Suprapubic skin (tissue), 4 donors: ENCODE results near the gene NDUFS8. TPM values are rescaled to one million over a fixed set of nuclear protein-coding genes. Genes with fewer than 3 reads are reported as not detected.

Experiments used
- DNase-seq, 2 donors: peaks; one replicate each; pipeline ENCODE4 v3.0.0-alpha.2; 2019; ENCODE audit warnings: low spot score in 2 of 2
- H3K27ac ChIP-seq: fragments of 200-600 bp; sonication (generic); one replicate; pipeline ENCODE4 v1.5.1; 2019
- H3K27me3 ChIP-seq: fragments of 200-600 bp; sonication (generic); one replicate; pipeline ENCODE4 v1.5.1; 2019
- H3K36me3 ChIP-seq: fragments of 200-600 bp; sonication (generic); one replicate; pipeline ENCODE4 v1.5.1; 2019
- H3K4me1 ChIP-seq: fragments of 200-600 bp; sonication (generic); one replicate; pipeline ENCODE4 v1.5.1; 2019
- H3K4me3 ChIP-seq: fragments of 200-600 bp; sonication (generic); one replicate; pipeline ENCODE4 v1.5.1; 2019; ENCODE audit warnings: mild to moderate bottlenecking
- H3K9me3 ChIP-seq: fragments of 200-600 bp; sonication (generic); one replicate; pipeline ENCODE4 v1.5.1; 2019
- EP300 ChIP-seq: sonication (generic); formaldehyde crosslinking; IDR thresholded peaks from one replicate; pipeline ENCODE4 v1.6.1; 2017; ENCODE audit warnings: antibody characterized with exemption
- POLR2A ChIP-seq, 2 donors: fragments of 450-650 bp; IDR thresholded peaks; one replicate each; pipeline ENCODE4 v1.6.1; 2017; ENCODE audit warnings: antibody characterized with exemption in 2 of 2, mild to moderate bottlenecking in 2 of 2, moderate library complexity in 2 of 2
- POLR2AphosphoS5 ChIP-seq, 3 donors: sonication (generic); formaldehyde crosslinking; IDR thresholded peaks; one replicate each; pipeline ENCODE4 v1.6.1; 2017; ENCODE audit warnings: antibody characterized with exemption in 3 of 3
- WGBS: methylation state at CpG from one replicate; pipeline ENCODE4 v1.1.5; 2018; 5-methylcytosine and 5-hydroxymethylcytosine counted together
- total RNA-seq, 4 donors: library from RNA; depleted of rRNA; stranded (reverse); fragments of >200 nt; gene quantifications; one replicate each; pipeline ENCODE4 v1.1.0, GENCODE V29; 2016
- TF ChIP-seq, protein P1 (sequence below), 2 donors: fragments of 200-600 bp in 1 of 2; fragments of 450-650 bp in 1 of 2; sonication (generic) in 1 of 2; IDR thresholded peaks; one replicate each; pipeline ENCODE4 v1.5.1; 2016 to 2019; ENCODE audit warnings: antibody characterized with exemption in 2 of 2, mild to moderate bottlenecking in 1 of 2, moderate library complexity in 1 of 2

The NDUFS8 gene
- total RNA-seq, 4 donors from 2014 or later: 90.8 to 155 (median 148) TPM

DNA sequence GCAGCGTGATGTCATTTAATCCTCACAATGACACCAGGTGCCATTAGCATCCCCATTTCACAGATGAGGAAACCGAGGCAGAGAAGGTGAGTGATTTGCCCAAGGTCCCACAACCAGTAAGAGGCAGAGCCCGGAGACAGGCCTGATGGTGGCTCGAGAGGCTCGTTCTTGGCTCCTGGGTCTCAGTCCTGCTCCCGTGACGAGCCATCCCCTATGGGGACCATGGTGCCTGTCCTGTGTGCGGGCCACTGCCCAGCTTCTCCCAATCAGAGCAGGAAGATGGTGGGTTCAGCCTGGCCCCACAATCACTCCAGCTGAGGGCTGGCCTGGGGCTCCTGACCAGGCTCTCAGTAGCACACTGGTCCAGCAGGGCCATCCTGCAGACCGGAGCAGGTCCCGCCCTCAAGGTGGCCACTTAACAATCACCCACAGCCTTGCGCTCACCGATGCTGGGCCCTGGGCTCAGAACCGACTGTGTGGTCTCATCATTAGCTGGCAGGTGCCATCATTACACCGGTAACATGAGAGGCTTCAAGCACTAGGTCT lies 16.8 kb upstream of the NDUFS8 start:
- Histone ChIP-seq H3K4me3 (no peak overlapping the region), H3K4me1 (peaks cover 75% of the 10 kb centered on the region), H3K27ac (no peak overlapping the region), H3K9me3 (no peaks in the 10 kb centered on the region), H3K36me3 (no peaks in the 10 kb centered on the region), H3K27me3 (no peaks in the 10 kb centered on the region)
- WGBS: 79% methylated on average over 6 of the region's 14 CpGs
- no peak for TF ChIP-seq POLR2A (IDR thresholded peaks at IDR 0.05)
- no peak for TF ChIP-seq POLR2AphosphoS5 (IDR thresholded peaks at IDR 0.05)
- TF ChIP-seq, protein P1, sequence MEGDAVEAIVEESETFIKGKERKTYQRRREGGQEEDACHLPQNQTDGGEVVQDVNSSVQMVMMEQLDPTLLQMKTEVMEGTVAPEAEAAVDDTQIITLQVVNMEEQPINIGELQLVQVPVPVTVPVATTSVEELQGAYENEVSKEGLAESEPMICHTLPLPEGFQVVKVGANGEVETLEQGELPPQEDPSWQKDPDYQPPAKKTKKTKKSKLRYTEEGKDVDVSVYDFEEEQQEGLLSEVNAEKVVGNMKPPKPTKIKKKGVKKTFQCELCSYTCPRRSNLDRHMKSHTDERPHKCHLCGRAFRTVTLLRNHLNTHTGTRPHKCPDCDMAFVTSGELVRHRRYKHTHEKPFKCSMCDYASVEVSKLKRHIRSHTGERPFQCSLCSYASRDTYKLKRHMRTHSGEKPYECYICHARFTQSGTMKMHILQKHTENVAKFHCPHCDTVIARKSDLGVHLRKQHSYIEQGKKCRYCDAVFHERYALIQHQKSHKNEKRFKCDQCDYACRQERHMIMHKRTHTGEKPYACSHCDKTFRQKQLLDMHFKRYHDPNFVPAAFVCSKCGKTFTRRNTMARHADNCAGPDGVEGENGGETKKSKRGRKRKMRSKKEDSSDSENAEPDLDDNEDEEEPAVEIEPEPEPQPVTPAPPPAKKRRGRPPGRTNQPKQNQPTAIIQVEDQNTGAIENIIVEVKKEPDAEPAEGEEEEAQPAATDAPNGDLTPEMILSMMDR (IDR thresholded peaks at IDR 0.05): no peak
- no peak for TF ChIP-seq EP300
- no peak for DNase-seq

DNA sequence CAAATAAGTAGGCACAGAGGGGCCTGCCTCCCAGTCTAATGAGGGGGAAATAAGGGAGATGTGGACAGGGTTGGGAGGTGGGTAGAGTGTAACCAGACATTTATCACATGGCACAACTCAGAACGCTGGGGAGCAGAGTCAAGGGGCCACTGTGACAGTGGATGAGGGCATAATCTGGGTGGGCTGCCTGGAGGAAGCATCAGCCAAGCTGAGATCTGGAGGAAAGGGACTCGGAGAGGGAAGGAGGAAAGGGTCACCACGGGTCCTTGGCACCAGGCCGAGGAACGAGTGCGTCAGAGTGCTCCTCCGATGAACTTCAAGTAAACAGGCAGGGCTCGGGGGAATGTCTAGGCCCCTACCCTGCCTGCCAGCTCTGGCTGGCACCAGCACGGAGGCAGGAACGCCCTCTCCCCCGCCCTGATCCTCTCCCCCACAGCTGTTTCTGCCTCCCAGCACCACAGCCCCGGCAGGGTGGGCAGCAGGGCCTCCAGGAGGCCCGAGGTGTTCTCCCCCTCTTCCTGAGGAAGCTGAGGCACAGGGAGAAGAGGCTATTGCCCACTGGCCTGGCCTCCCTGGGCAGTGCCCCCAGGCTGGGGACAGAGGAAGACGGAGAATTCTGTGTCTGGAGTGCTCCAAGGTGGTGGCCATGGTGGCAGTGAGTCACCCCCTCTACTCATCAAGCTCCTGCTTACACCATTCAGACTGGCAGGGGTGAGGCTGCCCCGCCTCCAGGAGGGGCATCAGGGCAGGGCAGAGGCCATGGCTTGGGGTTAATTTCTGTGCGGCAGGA lies 16.1 kb upstream of the NDUFS8 start:
- Histone ChIP-seq H3K27me3 (no peaks in the 10 kb centered on the region), H3K27ac (peak overlapping the region; percentile 19), H3K9me3 (no peaks in the 10 kb centered on the region), H3K36me3 (no peaks in the 10 kb centered on the region), H3K4me3 (no peak overlapping the region), H3K4me1 (peaks cover 68% of the 10 kb centered on the region)
- no peak for DNase-seq
- no peak for TF ChIP-seq POLR2AphosphoS5 (IDR thresholded peaks at IDR 0.05)
- TF ChIP-seq, protein P1 (IDR thresholded peaks at IDR 0.05): no peak
- TF ChIP-seq POLR2A (IDR thresholded peaks at IDR 0.05): no peak
- no peak for TF ChIP-seq EP300
- 22% methylated on average over 11 of the region's 16 CpGs for WGBS

DNA sequence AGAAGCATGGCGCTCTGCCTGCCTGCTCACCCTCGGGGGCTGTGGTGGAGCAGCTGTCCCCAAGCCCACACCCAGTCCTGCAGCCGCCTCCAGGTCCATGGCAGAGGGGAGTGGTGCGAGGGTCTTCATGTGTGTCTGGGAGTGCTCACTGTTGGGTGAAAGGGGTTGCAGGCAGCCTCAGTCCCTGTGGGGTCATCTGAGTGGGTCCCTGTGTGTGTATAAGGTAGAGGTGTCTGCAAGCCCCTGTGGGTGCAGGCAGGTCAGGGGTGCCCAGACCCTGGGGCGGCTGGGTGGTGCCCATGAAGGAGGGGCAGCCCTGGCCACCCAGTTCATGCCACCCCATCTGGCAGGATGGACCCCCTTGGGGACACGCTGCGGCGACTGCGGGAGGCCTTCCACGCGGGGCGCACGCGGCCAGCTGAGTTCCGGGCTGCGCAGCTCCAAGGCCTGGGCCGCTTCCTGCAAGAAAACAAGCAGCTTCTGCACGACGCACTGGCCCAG lies 15.5 kb upstream of the NDUFS8 start:
- Histone ChIP-seq H3K4me1 (peaks cover 66% of the 10 kb centered on the region), H3K9me3 (no peaks in the 10 kb centered on the region)
- no peak for TF ChIP-seq POLR2AphosphoS5 (IDR thresholded peaks at IDR 0.05)
- TF ChIP-seq POLR2A (IDR thresholded peaks at IDR 0.05): no peak
- no peak for TF ChIP-seq EP300
- TF ChIP-seq, protein P1 (IDR thresholded peaks at IDR 0.05): no peak

DNA sequence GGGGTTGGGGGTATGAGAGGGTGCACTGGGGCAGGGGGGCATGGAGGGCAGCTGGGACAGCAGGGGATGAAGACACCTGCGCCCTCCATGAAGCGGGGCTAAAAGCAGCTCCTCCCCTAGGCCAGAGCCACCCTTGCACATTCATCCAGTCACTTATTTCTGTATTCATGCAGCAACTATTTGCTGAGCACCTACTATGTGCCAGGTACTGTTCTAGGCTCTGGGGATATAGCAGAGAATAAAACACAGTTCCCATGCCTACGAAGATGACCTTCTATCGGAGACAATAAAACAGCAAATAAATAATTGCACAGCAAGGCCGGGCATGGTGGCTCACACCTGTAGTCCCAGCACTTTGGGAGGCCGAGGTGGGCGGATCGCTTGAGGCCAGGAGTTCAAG lies 15.0 kb upstream of the NDUFS8 start:
- peaks cover 62% of the 10 kb centered on the region for H3K4me1 ChIP-seq

More for the DNA sequence above, 15.5 kb upstream of the NDUFS8 start:
- H3K4me3 ChIP-seq: no peak overlapping the region
- peak overlapping the region; percentile 19 for H3K27ac ChIP-seq
- H3K27me3 ChIP-seq: no peaks in the 10 kb centered on the region
- no peak for DNase-seq
- no peaks in the 10 kb centered on the region for H3K36me3 ChIP-seq
- 31% methylated on average over 4 of the region's 19 CpGs for WGBS

More for the DNA sequence above, 15.0 kb upstream of the NDUFS8 start:
- Histone ChIP-seq H3K36me3 (no peaks in the 10 kb centered on the region), H3K27ac (no peak overlapping the region), H3K4me3 (no peak overlapping the region), H3K9me3 (no peaks in the 10 kb centered on the region), H3K27me3 (no peaks in the 10 kb centered on the region)
- no peak for DNase-seq
- TF ChIP-seq POLR2AphosphoS5 (IDR thresholded peaks at IDR 0.05) (no peak), EP300 (no peak), POLR2A (IDR thresholded peaks at IDR 0.05) (no peak)
- TF ChIP-seq, protein P1 (IDR thresholded peaks at IDR 0.05): no peak
- 100% methylated on average over 7 of the region's 8 CpGs for WGBS
